HepG2 (cell line): ENCODE data around the gene SLC9A9. TPM values are rescaled to one million over a fixed set of nuclear protein-coding genes. Genes with fewer than 3 reads are reported as not detected.

Experiments
- ATAC-seq: fragments of 200-7000 bp; cut with Tn5 transposase; 3 replicates; pipeline ENCODE4 v1.9.1; 2020; ENCODE audit warnings: mild to moderate bottlenecking, moderate library complexity
- BruUV-seq: library from RNA; stranded (reverse); fragments of 400-500 nt; replicated peaks from 2 replicates; lab custom pipeline; 2021; lab: Mats Ljungman, UMichigan
- CTCF ChIA-PET: fragments of 300-600 bp; formaldehyde crosslinking; extraction: SDS; loops from one replicate; lab custom pipeline; 2021; ENCODE audit warnings: low total read pairs, inconsistent platforms, low intra/inter-chr PET ratio; lab: Yijun Ruan, JAX
- POLR2A ChIA-PET: fragments of 350-600 bp; sonication (Branson Sonifier 250); formaldehyde crosslinking; loops from one replicate; lab custom pipeline; 2020; ENCODE audit warnings: antibody characterized with exemption, inconsistent platforms; lab: Yijun Ruan, JAX
- DNase-seq: peaks from one replicate; pipeline ENCODE4 v3.0.0-alpha.2; 2015; ENCODE audit warnings: low spot score
- FAIRE-seq: peaks from 3 replicates; lab custom pipeline; 2011; peaks lifted over from hg19 to GRCh38; lab: Jason Lieb, UNC
- H2AFZ ChIP-seq: one replicate; pipeline ENCODE4 v1.6.1; 2011; ENCODE audit warnings: low read length, inconsistent platforms
- H3K27ac ChIP-seq: fragments of 300-600 bp; 3 replicates; pipeline ENCODE4 v1.8.0; 2011; ENCODE audit warnings: mixed run types, mild to moderate bottlenecking, mixed read lengths, low read length, inconsistent platforms; ENCODE audit not compliant: insufficient read depth; ENCODE audit errors: extremely low read length
- H3K27me3 ChIP-seq, 2 experiments: fragments of 200-600 bp in 1 of 2; 2 replicates in 1 of 2; 3 replicates in 1 of 2; pipeline versions ENCODE4 v1.6.0 to v1.8.0; 2011; ENCODE audit warnings: low read length in 2 of 2, mild to moderate bottlenecking in 2 of 2, moderate library complexity in 2 of 2, inconsistent platforms in 1 of 2; ENCODE audit not compliant: insufficient read depth in 2 of 2, control insufficient read depth in 1 of 2
- H3K36me3 ChIP-seq, 2 experiments: fragments of 200-600 bp in 1 of 2; replicated peaks in 1 of 2; 2 replicates in 1 of 2; 3 replicates in 1 of 2; pipeline versions ENCODE4 v1.5.1 to v1.8.0; 2011; ENCODE audit warnings: low read length in 2 of 2, inconsistent platforms in 1 of 2; ENCODE audit not compliant: insufficient read depth in 2 of 2, control insufficient read depth in 1 of 2
- H3K4me1 ChIP-seq: 2 replicates; pipeline ENCODE4 v1.5.1; 2012; ENCODE audit warnings: low read length, inconsistent platforms; ENCODE audit not compliant: insufficient read depth
- H3K4me2 ChIP-seq: 2 replicates; pipeline ENCODE4 v1.6.0; 2011; ENCODE audit warnings: low read depth, low read length, inconsistent platforms
- H3K4me3 ChIP-seq, 3 experiments: fragments of 200-600 bp in 1 of 3; sonication (generic), shearing (Covaris generic) in 1 of 3; replicated peaks in 1 of 3; 2 replicates each; pipeline ENCODE4 v1.5.1; 2011 to 2016; ENCODE audit warnings: low read length in 3 of 3, inconsistent platforms in 2 of 3, low read depth in 2 of 3, mild to moderate bottlenecking in 2 of 3, control low read depth in 1 of 3, mixed read lengths in 1 of 3; ENCODE audit not compliant: insufficient read depth in 1 of 3
- H3K79me2 ChIP-seq: one replicate; pipeline ENCODE4 v1.6.1; 2011; ENCODE audit warnings: low read length, inconsistent platforms; ENCODE audit not compliant: insufficient read depth
- H3K9ac ChIP-seq: 2 replicates; pipeline ENCODE4 v1.6.0; 2011; ENCODE audit warnings: mild to moderate bottlenecking, low read depth, low read length, inconsistent platforms; ENCODE audit not compliant: insufficient read depth
- H3K9me3 ChIP-seq: 2 replicates; pipeline ENCODE4 v1.5.1; 2012; ENCODE audit warnings: mild to moderate bottlenecking, low read length
- H4K20me1 ChIP-seq: 2 replicates; pipeline ENCODE4 v1.6.0; 2011; ENCODE audit warnings: inconsistent platforms, mild to moderate bottlenecking, low read length, moderate library complexity; ENCODE audit not compliant: insufficient read depth
- ATF5 ChIP-seq: sonication (generic); formaldehyde crosslinking; IDR thresholded peaks from 2 replicates; pipeline ENCODE4 v1.4.0; 2020; ENCODE audit warnings: mild to moderate bottlenecking, low read depth, missing genetic modification reagents
- GRHL1 ChIP-seq: sonication (generic); formaldehyde crosslinking; conservative IDR thresholded peaks from 2 replicates; pipeline ENCODE4 v1.8.0; 2022; ENCODE audit warnings: missing genetic modification reagents
- HNF4A ChIP-seq: sonication (generic); formaldehyde crosslinking; IDR thresholded peaks from 2 replicates; pipeline ENCODE4 v1.4.0; 2020; ENCODE audit warnings: missing genetic modification reagents
- KMT2B ChIP-seq: IDR thresholded peaks from 2 replicates; pipeline ENCODE4 v1.6.1; 2016; ENCODE audit warnings: missing genetic modification reagents, missing compliant biosample characterization
- LRRFIP1 ChIP-seq: sonication (generic); formaldehyde crosslinking; conservative IDR thresholded peaks from 2 replicates; pipeline ENCODE4 v1.4.0; 2020; ENCODE audit warnings: missing genetic modification reagents
- MTERF4 ChIP-seq: sonication (generic); formaldehyde crosslinking; IDR thresholded peaks from 2 replicates; pipeline ENCODE4 v1.8.0; 2023; ENCODE audit warnings: mild to moderate bottlenecking, missing genetic modification reagents
- THAP11 ChIP-seq: IDR thresholded peaks from 2 replicates; pipeline ENCODE4 v1.6.1; 2016; ENCODE audit warnings: missing biosample characterization, missing genetic modification reagents
- ZNF329 ChIP-seq: sonication (generic); formaldehyde crosslinking; IDR thresholded peaks from 2 replicates; pipeline ENCODE4 v1.9.0; 2021; ENCODE audit warnings: low read depth, mild to moderate bottlenecking, missing genetic modification reagents
- ZNF331 ChIP-seq: sonication (generic); formaldehyde crosslinking; IDR thresholded peaks from 2 replicates; pipeline ENCODE4 v1.4.0; 2020; ENCODE audit warnings: missing genetic modification reagents
- ZNF510 ChIP-seq: sonication (generic); formaldehyde crosslinking; IDR thresholded peaks from 2 replicates; pipeline ENCODE4 v1.4.0; 2020; ENCODE audit warnings: low read depth, mild to moderate bottlenecking, missing genetic modification reagents
- WGBS: methylation state at CpG from one replicate; pipeline ENCODE4 v1.1.6; 2017; ENCODE audit warnings: low lambda C conversion rate; 5-methylcytosine and 5-hydroxymethylcytosine counted together
- in situ Hi-C: cut with HindIII; loops from 2 replicates; pipeline ENCODE4 v1.10.0; 2017; ENCODE audit warnings: low pct_unique_long_range_greater_than_20kb; ENCODE audit not compliant: extremely low pct_ligation_motif_present
- intact Hi-C: fragments of 100-400 bp; cut with micrococcal nuclease; formaldehyde crosslinking; loops from one replicate; pipeline ENCODE4 v1.10.0; 2022; ENCODE audit not compliant: unreplicated experiment
- polyA plus RNA-seq, 8 experiments: library from polyadenylated mRNA; depleted of rRNA in 3 of 8; stranded (reverse) in 7 of 8; unstranded in 1 of 8; fragments of >200 nt; fragmentation: Illumina TruSeq in 4 of 8; extraction: Trizol in 4 of 8; gene quantifications; 2 replicates each; pipeline versions ENCODE4 v1.2.1 to v1.2.3, GENCODE V29; 2011 to 2016; ENCODE audit warnings: low read depth in 4 of 8, missing spikeins in 1 of 8, mixed read lengths in 1 of 8; ENCODE audit not compliant: insufficient read depth in 1 of 8
- total RNA-seq, 5 experiments: library from RNA; depleted of rRNA; stranded (reverse); fragments of >200 nt; fragmentation: Illumina TruSeq; extraction: Trizol; gene quantifications; 2 replicates each; pipeline ENCODE4 v1.2.3, GENCODE V29; 2016; ENCODE audit warnings: low read depth in 1 of 5

SLC9A9 gene
- total and polyA plus RNA-seq, 2 of the 13 experiments (the other 11 are each of a cell fraction or from before 2014, with no cell fraction given), result not detected

GRCh38 chr3:143329567-143330211 is 518.6 kb downstream of the SLC9A9 start:
- intact Hi-C loops, result no loop called here
- WGBS, result 34% methylated on average over 16 of the region's 19 CpGs
- FAIRE-seq, result no peak

GRCh38 chr3:143328451-143328850 is 519.8 kb downstream of the SLC9A9 start:
- intact Hi-C loops, result no loop called here

More at GRCh38 chr3:143329567-143330211, 518.6 kb downstream of the SLC9A9 start:
- H3K4me3 ChIP-seq, result no peak overlapping the region
- H3K4me1 ChIP-seq, result 0 out of 2 replicates have a peak, but pooled peaks cover 9% of the 10 kb centered on the region
- H3K4me2 ChIP-seq, result peak overlapping the region; percentile 8; the same call in 1 of the 2 replicates
- no peaks in the 10 kb centered on the region for H3K27me3 ChIP-seq
- H3K9me3 ChIP-seq, result no peaks in the 10 kb centered on the region
- DNase-seq, result peak; percentile 3
- ChIA-PET CTCF (no interaction called here), POLR2A (no interaction called here)
- no peaks in the 10 kb centered on the region for H4K20me1 ChIP-seq
- no peak overlapping the region for H3K9ac ChIP-seq
- no TSS peak for BruUV-seq
- H3K27ac ChIP-seq, result no peak overlapping the region
- TF ChIP-seq HNF4A (CRISPR knock-in tag), result 0 out of 2 replicates have a peak, but pooled peaks have one; percentile 20
- no peak for TF ChIP-seq ZNF510 (CRISPR knock-in tag)
- no peak for TF ChIP-seq ZNF329 (CRISPR knock-in tag)
- TF ChIP-seq, all 625 proteins: peak for 1
- in situ Hi-C loops, result no loop called here
- no peak overlapping the region for H2AFZ ChIP-seq
- no peaks in the 10 kb centered on the region for H3K36me3 ChIP-seq
- ATAC-seq, result peak; percentile 95
- H3K79me2 ChIP-seq, result no peaks in the 10 kb centered on the region

More at GRCh38 chr3:143328451-143328850, 519.8 kb downstream of the SLC9A9 start:
- H3K4me1 ChIP-seq, result 0 out of 2 replicates have a peak, but pooled peaks cover 9% of the 10 kb centered on the region
- ChIA-PET POLR2A (no interaction called here), CTCF (no interaction called here)
- ATAC-seq (peak; percentile 22; the same call in 1 of the 3 replicates), FAIRE-seq (no peak), DNase-seq (no peak)
- H3K36me3 ChIP-seq, result no peaks in the 10 kb centered on the region
- no peak overlapping the region for H2AFZ ChIP-seq
- 39% methylated on average over 5 of the region's 5 CpGs for WGBS
- in situ Hi-C loops, result no loop called here
- TF ChIP-seq ZNF331 (CRISPR knock-in tag) (no peak), ATF5 (CRISPR knock-in tag) (no peak), KMT2B (CRISPR knock-in tag) (no peak), MTERF4 (CRISPR knock-in tag) (no peak), GRHL1 (no peak), LRRFIP1 (no peak), THAP11 (CRISPR knock-in tag) (no peak)
- no peak overlapping the region for H3K4me2 ChIP-seq
- no peaks in the 10 kb centered on the region for H4K20me1 ChIP-seq
- H3K4me3 ChIP-seq, result no peak overlapping the region
- no peaks in the 10 kb centered on the region for H3K79me2 ChIP-seq
- BruUV-seq, result no TSS peak
- no peaks in the 10 kb centered on the region for H3K9me3 ChIP-seq
- no peaks in the 10 kb centered on the region for H3K27me3 ChIP-seq
- H3K9ac ChIP-seq, result no peak overlapping the region
- H3K27ac ChIP-seq, result no peak overlapping the region
